Caco-2 (cell line): ENCODE data around the gene AQP6. TPM values are rescaled to one million over a fixed set of nuclear protein-coding genes. Genes with fewer than 3 reads are reported as not detected.

Source experiments
- BruUV-seq: library from RNA; stranded (reverse); fragments of 400-500 nt; replicated peaks from 2 replicates; lab custom pipeline; 2021; lab: Mats Ljungman, UMichigan
- CTCF ChIA-PET: fragments of 300-600 bp; sonication (Branson Sonifier 250); formaldehyde crosslinking; loops from one replicate; lab custom pipeline; 2022; ENCODE audit warnings: antibody characterized with exemption; lab: Charles Lee
- POLR2A ChIA-PET: fragments of 300-600 bp; sonication (Branson Sonifier 250); formaldehyde crosslinking; loops from one replicate; lab custom pipeline; 2022; ENCODE audit warnings: antibody characterized with exemption; lab: Charles Lee
- DNase-seq, 2 experiments: peaks; one replicate each; pipeline versions ENCODE4 v3.0.0 to v3.0.0-alpha.2; 2020 to 2022
- H3K27me3 ChIP-seq: replicated peaks from 2 replicates; pipeline ENCODE4 v1.6.0; 2011; ENCODE audit warnings: low read length; ENCODE audit not compliant: control insufficient read depth, insufficient read depth
- H3K36me3 ChIP-seq: 2 replicates; pipeline ENCODE4 v1.5.1; 2011; ENCODE audit warnings: low read length; ENCODE audit not compliant: control insufficient read depth, insufficient read depth
- H3K4me1 ChIP-seq: fragments of 250-450 bp; sonication (Bioruptor Pico); 2 replicates; pipeline ENCODE4 v1.5.1; 2020; ENCODE audit warnings: mild to moderate bottlenecking
- H3K4me3 ChIP-seq: 2 replicates; pipeline ENCODE4 v1.5.1; 2011; ENCODE audit warnings: low read depth, mild to moderate bottlenecking, control low read depth, low read length
- H3K9me3 ChIP-seq: fragments of 250-450 bp; sonication (Bioruptor Pico); 2 replicates; pipeline ENCODE4 v1.5.1; 2020; ENCODE audit warnings: mild to moderate bottlenecking, moderate library complexity
- H3K27ac Mint-ChIP-seq: one replicate; pipeline ENCODE4 v1.8.0; 2022; ENCODE audit warnings: mixed read lengths; ENCODE audit not compliant: unreplicated experiment
- H3K27me3 Mint-ChIP-seq: one replicate; pipeline ENCODE4 v1.8.0; 2022; ENCODE audit warnings: mixed read lengths; ENCODE audit not compliant: insufficient read depth, unreplicated experiment
- H3K36me3 Mint-ChIP-seq: one replicate; pipeline ENCODE4 v1.8.0; 2022; ENCODE audit warnings: mild to moderate bottlenecking, mixed read lengths; ENCODE audit not compliant: insufficient read depth, unreplicated experiment
- H3K4me1 Mint-ChIP-seq: one replicate; pipeline ENCODE4 v1.8.0; 2022; ENCODE audit warnings: low read depth, mixed read lengths; ENCODE audit not compliant: unreplicated experiment
- H3K4me3 Mint-ChIP-seq: one replicate; pipeline ENCODE4 v1.8.0; 2022; ENCODE audit warnings: mild to moderate bottlenecking, moderate library complexity, mixed read lengths; ENCODE audit not compliant: unreplicated experiment
- H3K9me3 Mint-ChIP-seq: one replicate; pipeline ENCODE4 v1.8.0; 2022; ENCODE audit warnings: mixed read lengths; ENCODE audit not compliant: unreplicated experiment
- intact Hi-C: fragments of 100-400 bp; cut with micrococcal nuclease; formaldehyde crosslinking; loops from one replicate; pipeline ENCODE4 v1.10.0; 2022; ENCODE audit not compliant: unreplicated experiment
- total RNA-seq: library from RNA; stranded (reverse); gene quantifications from 2 replicates; pipeline ENCODE4 v1.2.3, GENCODE V29; 2022
- TF ChIP-seq, protein P1 (sequence below), 2 experiments: fragments of 200-600 bp in 1 of 2; IDR thresholded peaks; 1 replicate in 1 of 2; 2 replicates in 1 of 2; pipeline versions ENCODE4 v1.5.1 to v1.8.0; 2011 to 2022; ENCODE audit warnings: antibody characterized with exemption in 1 of 2, control low read depth in 1 of 2, inconsistent platforms in 1 of 2, low read depth in 1 of 2, low read length in 1 of 2, mild to moderate bottlenecking in 1 of 2, moderate library complexity in 1 of 2; ENCODE audit not compliant: insufficient read depth in 1 of 2, severe bottlenecking in 1 of 2, unreplicated experiment in 1 of 2

AQP6 gene
- total RNA-seq, 1 experiment from 2014 or later, result not detected

DNA sequence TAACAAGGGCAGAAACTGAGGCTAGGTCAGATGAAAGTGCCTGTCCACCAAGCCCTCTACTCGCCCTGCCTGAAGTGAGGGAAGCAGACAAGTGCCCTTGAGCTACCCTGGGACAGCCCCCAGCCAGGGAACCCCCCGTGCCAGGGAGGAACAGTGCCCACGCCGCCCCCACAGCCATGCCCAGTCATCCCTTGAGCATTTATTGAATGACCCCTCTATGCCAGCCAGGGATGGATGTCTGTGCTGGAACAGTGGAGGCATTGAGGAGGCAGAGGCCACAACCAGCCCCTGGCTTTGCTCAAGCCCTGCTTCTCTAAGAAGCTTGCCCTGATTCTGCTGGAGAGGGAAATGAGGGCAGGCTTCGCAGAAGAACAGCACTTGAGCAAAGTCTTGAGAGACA is 3.7 kb upstream of the AQP6 start:
- H3K4me3 Mint-ChIP-seq, result no peak overlapping the region
- ChIA-PET CTCF (interaction anchor here (0.9 to 7.9 kb wide), 5 partner anchors 10 to 247 kb away, joined by 3 to 78 read pairs (median 3); no protein-coding TSS in a partner anchor), POLR2A (interaction anchor here (0.6 kb wide), 1 partner anchor 838 kb away, joined by 3 read pairs; the partner anchor contains the start of gene TUBA1B)
- DNase-seq, result peak in 1 of 2 experiments; percentile 27
- H3K27ac Mint-ChIP-seq, result no peak overlapping the region
- peaks cover 11% of the 10 kb centered on the region for H3K4me1 ChIP-seq
- intact Hi-C loops, result no loop called here
- no peaks in the 10 kb centered on the region for H3K36me3 ChIP-seq
- H3K36me3 Mint-ChIP-seq, result no peaks in the 10 kb centered on the region
- no peaks in the 10 kb centered on the region for H3K9me3 ChIP-seq
- TF ChIP-seq, protein P1, sequence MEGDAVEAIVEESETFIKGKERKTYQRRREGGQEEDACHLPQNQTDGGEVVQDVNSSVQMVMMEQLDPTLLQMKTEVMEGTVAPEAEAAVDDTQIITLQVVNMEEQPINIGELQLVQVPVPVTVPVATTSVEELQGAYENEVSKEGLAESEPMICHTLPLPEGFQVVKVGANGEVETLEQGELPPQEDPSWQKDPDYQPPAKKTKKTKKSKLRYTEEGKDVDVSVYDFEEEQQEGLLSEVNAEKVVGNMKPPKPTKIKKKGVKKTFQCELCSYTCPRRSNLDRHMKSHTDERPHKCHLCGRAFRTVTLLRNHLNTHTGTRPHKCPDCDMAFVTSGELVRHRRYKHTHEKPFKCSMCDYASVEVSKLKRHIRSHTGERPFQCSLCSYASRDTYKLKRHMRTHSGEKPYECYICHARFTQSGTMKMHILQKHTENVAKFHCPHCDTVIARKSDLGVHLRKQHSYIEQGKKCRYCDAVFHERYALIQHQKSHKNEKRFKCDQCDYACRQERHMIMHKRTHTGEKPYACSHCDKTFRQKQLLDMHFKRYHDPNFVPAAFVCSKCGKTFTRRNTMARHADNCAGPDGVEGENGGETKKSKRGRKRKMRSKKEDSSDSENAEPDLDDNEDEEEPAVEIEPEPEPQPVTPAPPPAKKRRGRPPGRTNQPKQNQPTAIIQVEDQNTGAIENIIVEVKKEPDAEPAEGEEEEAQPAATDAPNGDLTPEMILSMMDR (IDR thresholded peaks at IDR 0.05; ENCODE audit: insufficient read depth in 1 of 2, low read depth in 1 of 2, low read length in 1 of 2, severe bottlenecking in 1 of 2, unreplicated experiment in 1 of 2), result no peak
- H3K4me1 Mint-ChIP-seq, result no peaks in the 10 kb centered on the region
- no TSS peak for BruUV-seq
- H3K4me3 ChIP-seq, result no peak overlapping the region
- no peaks in the 10 kb centered on the region for H3K9me3 Mint-ChIP-seq
- H3K27me3 Mint-ChIP-seq, result no peaks in the 10 kb centered on the region
- H3K27me3 ChIP-seq, result no peaks in the 10 kb centered on the region

DNA sequence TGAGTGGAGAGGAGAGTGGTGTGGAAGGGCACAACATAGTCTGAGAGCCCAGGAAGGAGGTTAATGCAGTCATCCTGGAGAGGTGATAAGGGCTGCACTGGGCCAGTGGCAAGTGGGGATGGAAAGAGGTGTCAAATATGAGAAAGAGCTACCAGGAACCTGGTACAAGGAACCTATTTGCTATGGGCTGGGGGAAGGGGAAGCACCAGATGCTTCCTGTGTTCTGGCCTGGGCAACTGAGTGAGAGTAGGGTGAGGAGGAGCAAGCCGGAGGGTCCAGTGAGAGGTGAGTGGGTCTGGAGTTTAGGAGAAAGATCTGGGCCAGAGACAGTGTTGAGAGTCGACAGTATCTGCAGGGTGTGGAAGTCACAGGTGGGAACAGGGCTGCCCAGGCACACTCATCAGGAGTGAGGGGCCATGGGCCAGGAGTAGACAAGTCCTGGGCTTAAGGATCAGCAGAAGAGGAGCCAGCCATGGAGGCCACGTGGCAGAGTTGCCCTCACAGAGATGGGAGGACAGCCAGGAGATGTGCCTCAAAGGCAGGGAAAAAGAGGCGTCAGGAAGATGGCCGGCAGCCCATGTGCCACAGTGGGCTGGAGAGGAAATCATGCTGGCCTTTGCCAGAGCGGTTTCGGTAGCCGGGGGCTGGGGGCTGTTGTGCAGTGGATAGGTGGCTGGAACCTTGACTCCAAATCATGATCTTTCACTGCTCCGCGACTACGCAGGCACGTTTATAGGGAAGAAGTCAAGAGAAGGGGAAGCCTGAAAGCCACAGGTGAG is 2.9 kb upstream of the AQP6 start:
- Histone ChIP-seq H3K27me3 (no peaks in the 10 kb centered on the region), H3K9me3 (no peaks in the 10 kb centered on the region), H3K36me3 (no peaks in the 10 kb centered on the region), H3K4me3 (no peak overlapping the region), H3K4me1 (peaks cover 11% of the 10 kb centered on the region)
- Mint-ChIP-seq H3K27me3 (no peaks in the 10 kb centered on the region), H3K9me3 (no peaks in the 10 kb centered on the region), H3K4me3 (no peak overlapping the region), H3K27ac (no peak overlapping the region), H3K4me1 (peaks cover 2% of the 10 kb centered on the region), H3K36me3 (no peaks in the 10 kb centered on the region)
- BruUV-seq, result no TSS peak
- TF ChIP-seq, protein P1 (IDR thresholded peaks at IDR 0.05; ENCODE audit: insufficient read depth in 1 of 2, low read depth in 1 of 2, low read length in 1 of 2, severe bottlenecking in 1 of 2, unreplicated experiment in 1 of 2), result no peak
- POLR2A ChIA-PET, result interaction anchor here (0.6 kb wide), 1 partner anchor 838 kb away, joined by 3 read pairs; the partner anchor contains the start of gene TUBA1B
- CTCF ChIA-PET, result interaction anchor here (1.0 to 7.9 kb wide), 4 partner anchors 81 to 248 kb away, joined by 3 to 78 read pairs (median 3); no protein-coding TSS in a partner anchor
- intact Hi-C loops, result no loop called here
- DNase-seq, result no peak

DNA sequence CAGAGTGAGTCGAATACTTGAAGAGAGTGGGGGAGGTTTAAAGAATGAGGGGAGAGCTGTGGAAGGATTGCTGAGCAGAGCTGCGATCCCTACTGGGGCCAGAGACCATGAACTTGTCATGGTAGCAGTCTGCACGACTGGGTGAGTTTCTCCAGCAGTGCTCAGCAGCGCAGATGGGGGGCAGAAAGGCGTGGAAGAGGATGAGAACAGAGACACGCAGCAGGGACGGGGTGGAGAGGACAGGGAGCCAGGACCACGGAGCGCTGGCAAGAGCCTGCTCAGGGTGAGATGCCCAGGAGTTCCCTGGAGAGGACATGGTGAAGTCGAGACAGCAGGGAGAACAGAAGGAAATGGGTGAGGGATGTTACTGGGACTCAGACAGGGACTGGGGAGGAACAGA is 2.1 kb upstream of the AQP6 start:
- BruUV-seq, result no TSS peak
- Mint-ChIP-seq H3K27ac (no peak overlapping the region), H3K27me3 (no peaks in the 10 kb centered on the region), H3K4me3 (no peak overlapping the region), H3K36me3 (no peaks in the 10 kb centered on the region), H3K9me3 (no peaks in the 10 kb centered on the region), H3K4me1 (peaks cover 7% of the 10 kb centered on the region)
- intact Hi-C loops, result no loop called here
- TF ChIP-seq, protein P1 (IDR thresholded peaks at IDR 0.05; ENCODE audit: insufficient read depth in 1 of 2, low read depth in 1 of 2, low read length in 1 of 2, severe bottlenecking in 1 of 2, unreplicated experiment in 1 of 2), result peak in 1 of 2 experiments; percentile 4
- Histone ChIP-seq H3K4me3 (no peak overlapping the region), H3K36me3 (no peaks in the 10 kb centered on the region), H3K9me3 (no peaks in the 10 kb centered on the region), H3K4me1 (peaks cover 11% of the 10 kb centered on the region), H3K27me3 (no peaks in the 10 kb centered on the region)
- CTCF ChIA-PET, result interaction anchor here (7.9 kb wide), 1 partner anchor 100 kb away, joined by 78 read pairs; no protein-coding TSS in a partner anchor
- DNase-seq, result no peak
- POLR2A ChIA-PET, result no interaction called here
